T-helper 2 cell (primary cell): ENCODE data around the gene SIX2.

ENCODE experiments used
- DNase-seq, 5 experiments: peaks; one replicate each; pipeline versions ENCODE4 v3.0.0 to v3.0.0-alpha.2; 2012 to 2022

SIX2 gene

DNA sequence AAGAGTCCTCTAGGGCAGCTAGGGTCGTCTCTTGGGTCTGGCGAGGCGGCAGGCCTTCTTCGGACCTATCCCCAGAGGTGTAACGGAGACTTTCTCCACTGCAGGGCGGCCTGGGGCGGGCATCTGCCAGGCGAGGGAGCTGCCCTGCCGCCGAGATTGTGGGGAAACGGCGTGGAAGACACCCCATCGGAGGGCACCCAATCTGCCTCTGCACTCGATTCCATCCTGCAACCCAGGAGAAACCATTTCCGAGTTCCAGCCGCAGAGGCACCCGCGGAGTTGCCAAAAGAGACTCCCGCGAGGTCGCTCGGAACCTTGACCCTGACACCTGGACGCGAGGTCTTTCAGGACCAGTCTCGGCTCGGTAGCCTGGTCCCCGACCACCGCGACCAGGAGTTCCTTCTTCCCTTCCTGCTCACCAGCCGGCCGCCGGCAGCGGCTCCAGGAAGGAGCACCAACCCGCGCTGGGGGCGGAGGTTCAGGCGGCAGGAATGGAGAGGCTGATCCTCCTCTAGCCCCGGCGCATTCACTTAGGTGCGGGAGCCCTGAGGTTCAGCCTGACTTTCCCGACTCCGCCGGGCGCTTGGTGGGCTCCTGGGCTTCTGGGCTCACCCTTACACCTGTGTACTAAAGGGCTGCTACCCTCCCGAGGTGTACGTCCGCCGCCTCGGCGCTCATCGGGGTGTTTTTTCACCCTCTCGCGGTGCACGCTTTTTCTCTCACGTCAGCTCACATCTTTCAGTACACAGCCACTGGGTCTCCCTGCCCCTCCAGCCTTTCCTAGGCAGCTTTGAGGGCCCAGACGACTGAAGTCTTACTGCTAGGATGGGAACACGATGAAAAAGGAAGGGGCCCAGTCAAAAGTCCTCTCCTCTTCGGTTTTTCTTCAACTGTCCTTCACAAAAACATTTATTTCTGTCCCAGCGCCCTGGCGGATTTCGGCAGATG, 8.1 kb downstream of the SIX2 start:
- no peak for DNase-seq

DNA sequence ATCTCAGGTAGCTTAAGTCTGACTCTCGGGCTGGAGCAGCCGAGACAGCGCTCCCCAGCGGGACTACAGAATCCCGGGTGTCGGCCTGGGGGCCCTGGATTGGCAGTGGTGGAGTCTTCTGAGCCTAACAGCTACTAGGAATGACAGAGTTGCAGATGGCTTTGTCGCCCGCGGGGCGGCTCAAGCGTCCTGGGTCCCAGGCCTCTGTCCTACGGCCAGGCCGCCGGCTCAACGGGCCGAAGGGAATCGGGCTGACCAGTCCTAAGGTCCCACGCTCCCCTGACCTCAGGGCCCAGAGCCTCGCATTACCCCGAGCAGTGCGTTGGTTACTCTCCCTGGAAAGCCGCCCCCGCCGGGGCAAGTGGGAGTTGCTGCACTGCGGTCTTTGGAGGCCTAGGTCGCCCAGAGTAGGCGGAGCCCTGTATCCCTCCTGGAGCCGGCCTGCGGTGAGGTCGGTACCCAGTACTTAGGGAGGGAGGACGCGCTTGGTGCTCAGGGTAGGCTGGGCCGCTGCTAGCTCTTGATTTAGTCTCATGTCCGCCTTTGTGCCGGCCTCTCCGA, 8.8 kb downstream of the SIX2 start:
- no peak for DNase-seq

- DNase-seq: no peak
These were observed 9.7 kb downstream of the SIX2 start for GRCh38 chr2:44999540-44999939.

DNA sequence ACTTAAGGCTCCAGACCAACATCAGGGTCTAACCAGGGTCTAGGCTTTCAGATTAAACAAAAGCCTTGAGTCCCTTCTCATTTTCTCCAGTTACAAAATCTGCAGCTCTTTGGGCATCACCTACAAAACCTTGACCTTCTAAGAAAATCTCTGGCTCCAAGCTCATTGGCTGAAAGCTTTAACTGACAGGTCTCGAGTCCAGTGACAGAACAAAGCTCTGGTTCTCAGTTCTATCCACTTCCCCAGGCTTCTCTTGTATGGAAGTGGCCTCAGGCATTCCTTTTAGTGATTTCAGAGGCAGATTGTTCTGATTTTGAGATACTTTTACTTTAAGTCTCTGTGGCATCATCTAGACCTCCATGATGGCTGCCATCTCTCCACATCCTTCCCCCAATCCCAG, 11.3 kb downstream of the SIX2 start:
- DNase-seq: no peak

DNA sequence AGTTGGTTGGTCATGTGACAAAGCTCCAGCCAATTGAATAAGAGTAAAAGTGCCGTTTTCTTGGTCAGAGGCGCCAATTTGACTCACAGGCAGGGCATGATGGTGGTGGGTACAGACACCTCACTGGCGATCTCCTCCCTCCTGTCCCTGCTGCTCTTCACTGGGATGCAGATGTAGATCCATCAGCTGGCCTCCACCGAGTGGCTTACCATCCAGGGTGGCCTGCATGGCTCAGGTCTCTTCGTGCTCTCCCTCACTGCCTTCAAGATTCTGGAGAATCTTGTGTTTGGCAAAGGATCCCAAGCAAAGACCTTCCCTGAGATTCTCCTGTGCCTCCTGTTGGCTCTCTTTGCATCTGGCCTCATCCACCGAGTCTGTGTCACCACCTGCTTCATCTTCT, 12.9 kb downstream of the SIX2 start:
- DNase-seq: no peak

GRCh38 chr2:44994377-44994776, 14.9 kb downstream of the SIX2 start:
- no peak for DNase-seq

- no peak for DNase-seq
These were observed 20.1 kb downstream of the SIX2 start for GRCh38 chr2:44989176-44989575.

DNA sequence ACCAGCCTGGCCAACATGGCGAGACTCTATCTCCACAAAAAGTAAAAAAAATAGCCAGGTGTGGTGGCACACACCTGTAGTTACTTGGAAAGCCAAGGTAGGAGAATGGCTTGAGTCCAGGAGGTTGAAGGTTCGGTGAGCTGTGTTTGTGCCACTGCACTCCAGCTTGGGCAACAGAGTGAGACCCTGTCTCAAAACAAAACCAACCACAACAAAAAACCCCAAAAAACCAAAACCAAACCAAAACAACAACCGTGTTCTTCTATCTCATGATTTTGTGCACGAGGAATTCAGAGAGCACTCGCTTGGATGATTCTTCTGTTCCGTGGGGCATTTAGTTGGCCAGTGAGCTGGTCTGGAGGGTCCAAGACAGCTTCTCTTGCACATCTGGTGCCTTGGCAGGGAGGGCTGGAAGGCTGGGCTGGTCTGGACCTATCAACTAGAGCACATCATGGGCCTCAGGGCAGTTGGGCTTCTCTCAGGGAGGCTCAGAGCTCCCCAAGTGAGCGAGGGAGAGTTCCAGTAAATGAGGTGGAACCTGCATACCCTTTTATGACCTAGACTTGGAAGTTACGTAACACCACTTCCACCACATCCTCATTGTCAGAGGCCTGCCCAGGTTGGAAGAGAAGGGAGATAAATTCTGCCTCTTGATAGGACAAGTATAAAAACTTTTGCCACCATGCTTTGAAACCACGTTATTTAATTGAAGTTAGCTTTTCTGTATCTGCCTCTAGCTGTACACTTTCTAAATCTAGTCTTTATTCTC, 25.2 kb downstream of the SIX2 start:
- no peak for DNase-seq

DNA sequence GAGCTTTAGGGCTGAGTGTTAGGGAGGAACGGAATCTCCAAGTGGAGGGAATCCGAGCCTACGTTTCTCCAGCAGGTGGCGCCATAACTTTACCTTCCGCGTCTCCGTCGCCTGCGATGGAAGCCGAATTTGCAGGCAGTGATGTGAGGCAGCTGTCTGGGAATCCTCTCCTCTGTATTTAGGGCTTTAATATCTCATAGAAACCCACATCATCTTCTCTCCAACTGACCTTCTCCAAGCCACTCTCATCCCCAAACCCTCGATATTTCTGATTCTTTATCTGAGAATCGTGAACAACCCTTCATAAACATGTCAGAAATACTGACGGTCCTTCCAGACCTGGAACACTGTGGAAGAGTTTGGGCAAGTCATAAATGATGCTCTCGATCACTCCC, 27.5 kb downstream of the SIX2 start:
- DNase-seq: peak in 4 of 5 experiments; percentile 13 to 56 (median 52)

DNA sequence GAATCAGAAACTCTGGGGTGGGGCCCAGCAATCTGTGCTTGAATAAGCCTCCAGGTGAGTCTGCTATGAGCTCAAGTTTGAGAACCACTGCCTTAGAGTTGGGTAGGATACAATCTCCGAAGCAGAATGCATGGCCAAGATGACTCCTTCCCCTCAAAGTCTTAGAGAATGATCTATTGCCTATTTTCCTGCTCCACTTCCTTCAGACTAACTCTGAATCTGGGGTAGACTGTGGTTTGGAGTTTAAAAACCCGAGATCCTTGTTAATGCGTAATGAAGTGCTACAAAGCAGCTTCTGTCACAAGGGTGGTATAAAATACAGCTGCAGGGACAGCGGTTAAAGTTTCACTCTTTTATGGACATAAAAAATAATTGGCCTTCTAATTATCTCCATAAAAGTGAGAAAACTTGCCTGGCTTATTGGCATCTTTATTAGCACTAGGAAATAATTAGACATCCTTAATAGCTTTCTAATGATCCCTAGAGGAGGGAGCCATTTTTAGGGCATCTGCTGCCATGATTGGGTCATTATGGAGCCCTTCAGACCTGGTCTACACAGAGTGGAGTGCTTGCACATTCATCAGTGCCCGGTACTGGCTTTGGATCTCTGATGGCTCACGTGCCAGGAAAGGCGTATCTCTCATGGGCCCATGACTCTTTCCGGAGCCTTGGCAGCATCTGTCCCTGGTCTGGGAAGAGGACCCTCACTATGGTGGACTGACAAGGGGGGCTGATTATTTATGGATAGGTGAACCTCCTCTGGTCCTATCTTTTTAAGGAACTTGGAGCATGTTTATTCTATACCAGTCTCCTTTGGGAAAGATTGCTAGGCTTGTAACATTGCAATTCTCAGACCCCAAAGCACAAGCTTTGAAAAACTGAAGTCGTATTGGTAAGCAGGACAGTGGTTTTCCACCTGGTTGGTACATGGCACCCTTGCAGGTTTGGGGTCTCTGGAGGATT, 28.2 kb downstream of the SIX2 start:
- no peak for DNase-seq

DNA sequence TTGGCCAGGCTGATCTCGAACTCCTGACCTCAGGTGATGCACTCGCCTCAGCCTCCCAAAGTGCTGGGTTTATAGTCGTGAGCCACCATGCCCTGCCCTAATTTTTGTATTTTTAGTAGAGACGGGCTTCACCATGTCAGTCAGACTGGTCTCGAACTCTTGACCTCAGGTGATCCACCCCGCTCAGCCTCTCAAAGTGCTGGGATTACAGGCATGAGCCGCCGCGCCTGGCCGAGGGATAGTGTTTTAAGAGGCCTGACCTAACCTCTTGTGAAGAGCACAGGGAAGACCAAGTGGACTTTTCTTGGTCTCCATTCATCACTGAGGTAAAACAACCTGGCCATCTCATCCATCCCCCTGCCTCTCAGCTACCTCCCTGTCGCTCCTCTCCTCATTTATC, 29.7 kb downstream of the SIX2 start:
- DNase-seq: no peak

DNA sequence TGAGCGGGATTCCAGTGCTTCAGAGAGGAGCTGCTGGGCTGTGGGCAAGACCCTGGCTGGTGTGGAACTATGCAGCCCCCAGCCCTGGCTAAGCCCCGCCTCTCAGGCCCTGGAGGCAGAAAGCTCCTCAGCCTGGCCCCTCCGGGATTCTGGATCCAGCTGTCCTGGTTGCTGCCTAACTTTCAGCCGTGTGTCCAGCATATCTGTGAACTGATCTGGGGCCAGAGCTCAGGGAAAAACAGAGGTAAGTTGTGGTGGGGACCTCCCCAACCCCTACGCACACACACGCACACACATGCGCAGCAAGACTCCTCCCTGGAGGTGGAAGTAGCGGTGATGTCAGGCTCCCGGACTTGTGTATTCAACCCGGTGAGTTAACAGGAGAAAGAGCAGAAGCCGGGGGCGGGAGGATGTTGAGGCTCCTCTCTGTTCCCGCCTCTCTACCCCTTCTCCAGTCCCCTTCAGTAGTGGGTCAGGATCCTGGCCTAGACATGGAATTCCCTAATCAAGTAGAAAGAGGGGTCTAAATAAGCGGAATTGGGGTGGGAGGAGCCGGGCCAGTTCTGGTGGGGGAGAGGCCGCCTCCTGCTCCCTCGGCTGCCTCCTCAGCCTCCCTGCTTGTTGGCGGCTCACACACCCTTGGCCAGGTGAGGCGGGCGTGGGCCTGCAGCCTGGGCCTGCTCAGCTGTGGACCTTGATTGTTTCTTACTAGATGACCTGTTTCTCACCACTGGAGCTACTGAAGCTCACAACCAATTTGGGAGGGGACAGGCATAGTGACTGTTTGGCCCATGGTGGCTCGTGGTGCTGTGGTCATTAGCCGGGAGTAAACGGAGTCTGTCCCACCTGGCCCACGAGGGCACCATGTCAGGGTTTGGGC, 33.4 kb downstream of the SIX2 start:
- no peak for DNase-seq

GRCh38 chr2:44974064-44974715, 35.1 kb downstream of the SIX2 start:
- no peak for DNase-seq

GRCh38 chr2:44972771-44973535, 36.3 kb downstream of the SIX2 start:
- no peak for DNase-seq

- no peak for DNase-seq
These were observed 38.3 kb downstream of the SIX2 start for GRCh38 chr2:44970846-44971450.

GRCh38 chr2:44969936-44970335, 39.3 kb downstream of the SIX2 start:
- no peak for DNase-seq

- no peak for DNase-seq
These were observed 41.4 kb downstream of the SIX2 start for GRCh38 chr2:44967727-44968432.

DNA sequence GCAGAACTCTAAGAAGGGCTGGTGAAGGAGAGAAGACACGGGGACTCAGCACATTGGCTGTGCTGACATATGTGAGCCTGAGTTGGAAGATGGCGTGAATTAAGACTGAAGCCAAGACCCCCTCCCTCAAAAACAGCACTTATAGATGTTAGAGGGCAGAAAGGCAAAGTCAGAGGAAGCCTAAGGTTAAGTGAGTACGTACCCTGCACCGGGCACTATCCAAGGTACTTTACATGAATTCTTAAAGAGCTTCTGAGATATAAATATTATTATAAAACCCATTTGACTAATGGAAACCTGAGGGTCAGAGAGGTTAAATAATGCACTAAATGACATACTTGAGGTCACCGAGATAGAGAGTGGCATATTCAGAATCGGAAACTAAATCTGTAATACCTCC, 42.2 kb downstream of the SIX2 start:
- DNase-seq: no peak

GRCh38 chr2:44965684-44966083, 43.6 kb downstream of the SIX2 start:
- DNase-seq: no peak
